ENCODE data around the gene FAXDC2. TPM values are rescaled to one million over a fixed set of nuclear protein-coding genes. Genes with fewer than 3 reads are reported as not detected.

The FAXDC2 gene
- total and polyA plus RNA-seq, 2 of the 8 experiments (the other 6 are each of a cell fraction or from before 2014, with no cell fraction given) = 3.7 to 5.9 TPM

DNA sequence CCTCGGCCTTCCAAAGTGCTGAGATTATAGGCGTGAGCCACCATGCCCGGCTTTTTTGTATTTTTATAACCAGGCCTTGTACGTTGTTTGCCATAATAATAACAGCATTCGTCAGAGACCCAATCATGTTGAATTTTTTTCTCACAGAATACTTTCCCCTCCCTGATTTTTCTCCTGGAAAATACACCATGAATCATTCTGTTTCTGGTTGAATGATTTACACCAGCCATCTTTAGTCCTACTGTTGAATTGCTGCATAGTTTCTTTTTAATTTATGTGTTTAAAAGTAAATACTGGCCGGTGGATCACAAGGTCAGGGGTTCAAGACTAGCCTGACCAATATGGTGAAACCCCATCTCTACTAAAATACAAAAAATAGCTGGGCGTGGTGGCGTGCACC lies 11.5 kb upstream of the FAXDC2 start (continued):
- TF ChIP-seq, protein P1, sequence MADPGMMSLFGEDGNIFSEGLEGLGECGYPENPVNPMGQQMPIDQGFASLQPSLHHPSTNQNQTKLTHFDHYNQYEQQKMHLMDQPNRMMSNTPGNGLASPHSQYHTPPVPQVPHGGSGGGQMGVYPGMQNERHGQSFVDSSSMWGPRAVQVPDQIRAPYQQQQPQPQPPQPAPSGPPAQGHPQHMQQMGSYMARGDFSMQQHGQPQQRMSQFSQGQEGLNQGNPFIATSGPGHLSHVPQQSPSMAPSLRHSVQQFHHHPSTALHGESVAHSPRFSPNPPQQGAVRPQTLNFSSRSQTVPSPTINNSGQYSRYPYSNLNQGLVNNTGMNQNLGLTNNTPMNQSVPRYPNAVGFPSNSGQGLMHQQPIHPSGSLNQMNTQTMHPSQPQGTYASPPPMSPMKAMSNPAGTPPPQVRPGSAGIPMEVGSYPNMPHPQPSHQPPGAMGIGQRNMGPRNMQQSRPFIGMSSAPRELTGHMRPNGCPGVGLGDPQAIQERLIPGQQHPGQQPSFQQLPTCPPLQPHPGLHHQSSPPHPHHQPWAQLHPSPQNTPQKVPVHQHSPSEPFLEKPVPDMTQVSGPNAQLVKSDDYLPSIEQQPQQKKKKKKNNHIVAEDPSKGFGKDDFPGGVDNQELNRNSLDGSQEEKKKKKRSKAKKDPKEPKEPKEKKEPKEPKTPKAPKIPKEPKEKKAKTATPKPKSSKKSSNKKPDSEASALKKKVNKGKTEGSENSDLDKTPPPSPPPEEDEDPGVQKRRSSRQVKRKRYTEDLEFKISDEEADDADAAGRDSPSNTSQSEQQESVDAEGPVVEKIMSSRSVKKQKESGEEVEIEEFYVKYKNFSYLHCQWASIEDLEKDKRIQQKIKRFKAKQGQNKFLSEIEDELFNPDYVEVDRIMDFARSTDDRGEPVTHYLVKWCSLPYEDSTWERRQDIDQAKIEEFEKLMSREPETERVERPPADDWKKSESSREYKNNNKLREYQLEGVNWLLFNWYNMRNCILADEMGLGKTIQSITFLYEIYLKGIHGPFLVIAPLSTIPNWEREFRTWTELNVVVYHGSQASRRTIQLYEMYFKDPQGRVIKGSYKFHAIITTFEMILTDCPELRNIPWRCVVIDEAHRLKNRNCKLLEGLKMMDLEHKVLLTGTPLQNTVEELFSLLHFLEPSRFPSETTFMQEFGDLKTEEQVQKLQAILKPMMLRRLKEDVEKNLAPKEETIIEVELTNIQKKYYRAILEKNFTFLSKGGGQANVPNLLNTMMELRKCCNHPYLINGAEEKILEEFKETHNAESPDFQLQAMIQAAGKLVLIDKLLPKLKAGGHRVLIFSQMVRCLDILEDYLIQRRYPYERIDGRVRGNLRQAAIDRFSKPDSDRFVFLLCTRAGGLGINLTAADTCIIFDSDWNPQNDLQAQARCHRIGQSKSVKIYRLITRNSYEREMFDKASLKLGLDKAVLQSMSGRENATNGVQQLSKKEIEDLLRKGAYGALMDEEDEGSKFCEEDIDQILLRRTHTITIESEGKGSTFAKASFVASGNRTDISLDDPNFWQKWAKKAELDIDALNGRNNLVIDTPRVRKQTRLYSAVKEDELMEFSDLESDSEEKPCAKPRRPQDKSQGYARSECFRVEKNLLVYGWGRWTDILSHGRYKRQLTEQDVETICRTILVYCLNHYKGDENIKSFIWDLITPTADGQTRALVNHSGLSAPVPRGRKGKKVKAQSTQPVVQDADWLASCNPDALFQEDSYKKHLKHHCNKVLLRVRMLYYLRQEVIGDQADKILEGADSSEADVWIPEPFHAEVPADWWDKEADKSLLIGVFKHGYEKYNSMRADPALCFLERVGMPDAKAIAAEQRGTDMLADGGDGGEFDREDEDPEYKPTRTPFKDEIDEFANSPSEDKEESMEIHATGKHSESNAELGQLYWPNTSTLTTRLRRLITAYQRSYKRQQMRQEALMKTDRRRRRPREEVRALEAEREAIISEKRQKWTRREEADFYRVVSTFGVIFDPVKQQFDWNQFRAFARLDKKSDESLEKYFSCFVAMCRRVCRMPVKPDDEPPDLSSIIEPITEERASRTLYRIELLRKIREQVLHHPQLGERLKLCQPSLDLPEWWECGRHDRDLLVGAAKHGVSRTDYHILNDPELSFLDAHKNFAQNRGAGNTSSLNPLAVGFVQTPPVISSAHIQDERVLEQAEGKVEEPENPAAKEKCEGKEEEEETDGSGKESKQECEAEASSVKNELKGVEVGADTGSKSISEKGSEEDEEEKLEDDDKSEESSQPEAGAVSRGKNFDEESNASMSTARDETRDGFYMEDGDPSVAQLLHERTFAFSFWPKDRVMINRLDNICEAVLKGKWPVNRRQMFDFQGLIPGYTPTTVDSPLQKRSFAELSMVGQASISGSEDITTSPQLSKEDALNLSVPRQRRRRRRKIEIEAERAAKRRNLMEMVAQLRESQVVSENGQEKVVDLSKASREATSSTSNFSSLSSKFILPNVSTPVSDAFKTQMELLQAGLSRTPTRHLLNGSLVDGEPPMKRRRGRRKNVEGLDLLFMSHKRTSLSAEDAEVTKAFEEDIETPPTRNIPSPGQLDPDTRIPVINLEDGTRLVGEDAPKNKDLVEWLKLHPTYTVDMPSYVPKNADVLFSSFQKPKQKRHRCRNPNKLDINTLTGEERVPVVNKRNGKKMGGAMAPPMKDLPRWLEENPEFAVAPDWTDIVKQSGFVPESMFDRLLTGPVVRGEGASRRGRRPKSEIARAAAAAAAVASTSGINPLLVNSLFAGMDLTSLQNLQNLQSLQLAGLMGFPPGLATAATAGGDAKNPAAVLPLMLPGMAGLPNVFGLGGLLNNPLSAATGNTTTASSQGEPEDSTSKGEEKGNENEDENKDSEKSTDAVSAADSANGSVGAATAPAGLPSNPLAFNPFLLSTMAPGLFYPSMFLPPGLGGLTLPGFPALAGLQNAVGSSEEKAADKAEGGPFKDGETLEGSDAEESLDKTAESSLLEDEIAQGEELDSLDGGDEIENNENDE (IDR thresholded peaks at IDR 0.05; ENCODE audit: insufficient replicate concordance, low read length) = no peak
- no peak for TF ChIP-seq CTBP2 (IDR thresholded peaks at IDR 0.05; ENCODE audit: borderline replicate concordance, insufficient read depth, insufficient read length, low read length)
- no peak for TF ChIP-seq CBX8 (IDR thresholded peaks at IDR 0.05; ENCODE audit: borderline replicate concordance, low read depth, low read length)
- no peak for TF ChIP-seq EZH2 (IDR thresholded peaks at IDR 0.05; ENCODE audit: low read depth, low read length, severe bottlenecking)
- no peak for TF ChIP-seq EGR1 (IDR thresholded peaks at IDR 0.05; ENCODE audit: borderline replicate concordance, low read depth, low read length)
- no peak for TF ChIP-seq TBP (IDR thresholded peaks at IDR 0.05; ENCODE audit: low read depth, low read length)
- no peak for TF ChIP-seq SIRT6 (IDR thresholded peaks at IDR 0.05; ENCODE audit: low read length)
